HCT116 (cell line): Measurements from ENCODE around the gene TMEM45A.

ENCODE experiments used
- CBX3 ChIP-seq: IDR thresholded peaks from 2 replicates; pipeline ENCODE4 v1.6.1; 2012; ENCODE audit warnings: low read depth
- ELF1 ChIP-seq: IDR thresholded peaks from 2 replicates; pipeline ENCODE4 v1.6.1; 2012; ENCODE audit warnings: low read depth, borderline replicate concordance
- EZH2 ChIP-seq: fragments of 200-600 bp; sonication (generic); IDR thresholded peaks from 2 replicates; pipeline ENCODE4 v1.6.1; 2017; ENCODE audit warnings: antibody characterized with exemption, mixed run types
- POLR2A ChIP-seq: IDR thresholded peaks from 2 replicates; pipeline ENCODE4 v1.7.0; 2011; ENCODE audit warnings: borderline replicate concordance; ENCODE audit not compliant: insufficient read depth, insufficient read length; ENCODE audit errors: extremely low read depth
- POLR2AphosphoS5 ChIP-seq: IDR thresholded peaks from 2 replicates; pipeline ENCODE4 v1.6.1; 2011; ENCODE audit warnings: mild to moderate bottlenecking, low read depth, low read length, moderate library complexity
- SIN3A ChIP-seq: IDR thresholded peaks from 2 replicates; pipeline ENCODE4 v1.6.1; 2012; ENCODE audit warnings: low read depth
- YY1 ChIP-seq: IDR thresholded peaks from 2 replicates; pipeline ENCODE4 v1.6.1; 2011; ENCODE audit warnings: low read length, low read depth, moderate library complexity, mild to moderate bottlenecking; ENCODE audit not compliant: insufficient replicate concordance; ENCODE audit errors: extremely low read depth
- TF ChIP-seq, protein P1 (sequence below), 3 experiments: fragments of 200-600 bp in 1 of 3; sonication (generic) in 1 of 3; IDR thresholded peaks in 2 of 3; conservative IDR thresholded peaks in 1 of 3; 2 replicates each; pipeline ENCODE4 v1.5.1; 2012 to 2017; ENCODE audit warnings: low read depth in 2 of 3, low read length in 2 of 3, antibody characterized with exemption in 1 of 3, borderline replicate concordance in 1 of 3, control low read depth in 1 of 3, mild to moderate bottlenecking in 1 of 3, mixed read lengths in 1 of 3, mixed run types in 1 of 3, moderate library complexity in 1 of 3; ENCODE audit not compliant: insufficient read depth in 1 of 3
- TF ChIP-seq, protein P2 (sequence below): IDR thresholded peaks from 2 replicates; pipeline ENCODE4 v1.6.1; 2012

DNA sequence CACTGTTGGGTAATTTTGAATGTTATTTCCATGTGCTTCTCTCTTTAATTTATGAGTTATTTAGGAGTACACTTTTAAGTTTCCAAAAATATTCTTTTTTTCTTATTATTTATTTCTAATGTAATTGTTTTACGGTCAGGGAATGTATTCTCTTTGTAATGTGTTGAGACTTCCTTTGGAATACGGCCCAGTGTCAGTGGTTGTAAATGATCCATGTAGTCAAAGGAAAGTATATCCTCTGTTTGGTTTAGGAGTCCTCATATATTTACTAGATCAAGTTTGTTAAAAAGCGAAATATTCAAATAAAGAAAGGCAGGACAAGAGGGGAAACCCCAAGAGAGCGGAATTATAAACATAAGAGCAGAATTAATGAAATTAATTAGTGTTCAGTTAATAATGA is 68.0 kb downstream of the TMEM45A start:
- TF ChIP-seq EZH2 (no peak), POLR2AphosphoS5 (no peak), ELF1 (no peak), CBX3 (no peak), YY1 (no peak), POLR2A (no peak), SIN3A (no peak)
- TF ChIP-seq, protein P1, sequence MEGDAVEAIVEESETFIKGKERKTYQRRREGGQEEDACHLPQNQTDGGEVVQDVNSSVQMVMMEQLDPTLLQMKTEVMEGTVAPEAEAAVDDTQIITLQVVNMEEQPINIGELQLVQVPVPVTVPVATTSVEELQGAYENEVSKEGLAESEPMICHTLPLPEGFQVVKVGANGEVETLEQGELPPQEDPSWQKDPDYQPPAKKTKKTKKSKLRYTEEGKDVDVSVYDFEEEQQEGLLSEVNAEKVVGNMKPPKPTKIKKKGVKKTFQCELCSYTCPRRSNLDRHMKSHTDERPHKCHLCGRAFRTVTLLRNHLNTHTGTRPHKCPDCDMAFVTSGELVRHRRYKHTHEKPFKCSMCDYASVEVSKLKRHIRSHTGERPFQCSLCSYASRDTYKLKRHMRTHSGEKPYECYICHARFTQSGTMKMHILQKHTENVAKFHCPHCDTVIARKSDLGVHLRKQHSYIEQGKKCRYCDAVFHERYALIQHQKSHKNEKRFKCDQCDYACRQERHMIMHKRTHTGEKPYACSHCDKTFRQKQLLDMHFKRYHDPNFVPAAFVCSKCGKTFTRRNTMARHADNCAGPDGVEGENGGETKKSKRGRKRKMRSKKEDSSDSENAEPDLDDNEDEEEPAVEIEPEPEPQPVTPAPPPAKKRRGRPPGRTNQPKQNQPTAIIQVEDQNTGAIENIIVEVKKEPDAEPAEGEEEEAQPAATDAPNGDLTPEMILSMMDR (IDR thresholded peaks at IDR 0.05 in 2 of 3, conservative IDR thresholded peaks at IDR 0.05 in 1 of 3; ENCODE audit: borderline replicate concordance in 1 of 3, insufficient read depth in 1 of 3, low read depth in 2 of 3, low read length in 2 of 3), result no peak
- TF ChIP-seq, protein P2, sequence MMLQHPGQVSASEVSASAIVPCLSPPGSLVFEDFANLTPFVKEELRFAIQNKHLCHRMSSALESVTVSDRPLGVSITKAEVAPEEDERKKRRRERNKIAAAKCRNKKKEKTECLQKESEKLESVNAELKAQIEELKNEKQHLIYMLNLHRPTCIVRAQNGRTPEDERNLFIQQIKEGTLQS, result no peak
